Activated CD8-positive, alpha-beta memory T cell treated with anti-CD3 and anti-CD28 coated beads, Interleukin-2, amount 50 U/mL, for 1 hour (primary cell): ENCODE results near the gene EXOC1L.
A peak's percentile ranks its signal among the peaks of the same experiment; 100 is the strongest.
"Not testable (repeated sequence)": the region's sequence is repeated elsewhere in the genome, so short reads cannot be mapped to it uniquely, and the experiment has no call there.

Source experiments
- DNase-seq: peaks from one replicate; pipeline ENCODE4 v3.0.0-alpha.2; 2020; ENCODE audit errors: extremely low read depth

Gene EXOC1L

DNA sequence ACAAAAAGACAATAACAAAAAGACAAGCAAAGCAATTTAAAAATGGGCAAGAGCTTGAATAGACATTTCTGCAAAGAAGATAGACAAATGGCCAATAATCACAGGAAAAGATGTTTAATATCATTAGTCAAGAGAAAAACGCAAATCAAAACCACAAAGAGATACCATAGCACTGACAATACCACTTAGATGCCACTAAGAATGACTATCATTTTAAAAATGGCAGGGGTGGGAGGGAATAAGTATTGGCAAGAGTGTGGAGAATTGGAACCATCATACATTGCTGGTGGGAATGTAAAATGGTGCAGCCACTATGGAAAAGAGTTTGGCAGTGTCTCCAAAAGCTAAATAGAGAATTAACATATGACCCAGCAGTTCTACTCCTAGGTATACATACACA lies 18.8 kb downstream of the EXOC1L start:
- no peak for DNase-seq

DNA sequence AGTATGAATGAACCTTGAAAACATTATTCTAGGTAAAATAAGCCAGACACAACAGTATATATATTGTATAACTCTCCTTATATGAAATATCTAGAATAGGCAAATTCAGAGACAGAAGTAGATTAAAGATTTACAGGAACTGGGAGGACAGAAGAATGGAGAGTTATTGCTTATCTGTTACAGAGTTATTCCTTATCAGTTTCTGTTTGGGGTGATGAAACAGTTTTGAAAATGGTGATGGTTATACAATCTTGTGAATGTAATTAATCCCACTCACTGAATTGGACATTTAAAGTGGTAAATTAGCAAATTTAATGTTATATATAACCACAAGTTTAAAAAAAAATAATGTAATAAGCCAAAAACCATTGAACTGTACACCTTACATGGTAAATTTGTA lies 19.4 kb downstream of the EXOC1L start:
- DNase-seq = no peak

DNA sequence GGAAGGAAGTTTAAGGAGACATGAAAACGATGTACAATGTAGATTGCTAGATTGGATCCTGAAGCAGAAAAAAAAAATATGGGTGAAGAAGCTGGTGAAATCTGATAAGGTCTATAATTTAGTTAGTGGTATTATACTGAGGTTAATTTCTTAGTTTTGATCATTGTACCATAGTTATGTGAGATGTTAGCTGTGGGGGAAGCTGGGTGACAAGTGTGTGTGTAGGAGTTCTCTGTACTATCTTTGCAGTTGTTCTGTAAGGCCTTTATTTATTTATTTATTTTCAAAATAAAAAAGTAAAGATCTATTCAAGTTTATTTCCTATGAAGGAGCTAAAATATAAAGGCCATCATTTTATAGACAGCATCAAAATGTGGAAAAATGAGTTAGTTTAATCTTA lies 21.4 kb downstream of the EXOC1L start:
- DNase-seq = no peak

DNA sequence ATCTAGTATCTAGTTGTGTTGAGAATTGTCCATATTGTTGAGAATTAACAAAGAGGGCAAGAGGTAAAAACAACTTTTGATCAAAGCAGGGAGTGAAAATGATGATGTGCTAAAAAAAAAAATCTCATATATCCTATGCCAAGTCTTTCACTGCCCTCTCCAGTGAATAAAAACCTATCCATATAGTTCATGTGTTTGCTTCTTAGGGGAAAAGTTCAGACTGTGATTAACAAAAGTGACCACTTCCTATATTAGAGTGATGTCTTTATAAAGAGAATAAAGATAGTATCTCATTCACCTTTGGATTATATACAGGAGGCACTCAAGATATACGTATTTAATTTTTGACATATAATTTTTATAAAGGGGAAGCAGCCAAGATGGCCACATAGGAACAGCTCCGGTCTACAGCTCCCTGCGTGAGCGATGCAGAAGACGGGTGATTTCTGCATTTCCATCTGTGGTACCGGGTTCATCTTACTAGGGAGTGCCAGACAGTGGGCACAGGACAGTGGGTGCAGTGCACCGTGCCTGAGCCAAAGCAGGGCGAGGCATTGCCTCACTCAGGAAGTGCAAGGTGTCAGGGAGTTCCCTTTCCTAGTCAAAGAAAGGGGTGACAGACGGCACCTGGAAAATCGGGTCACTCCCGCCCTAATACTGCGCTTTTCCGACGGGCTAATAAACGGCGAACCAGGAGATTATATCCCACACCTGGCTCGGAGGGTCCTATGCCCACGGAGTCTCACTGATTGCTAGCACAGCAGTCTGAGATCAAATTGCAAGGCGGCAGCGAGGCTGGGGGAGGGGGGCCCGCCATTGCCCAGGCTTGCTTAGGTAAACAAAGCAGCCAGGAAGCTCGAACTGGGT lies 22.0 kb downstream of the EXOC1L start:
- not testable (repeated sequence) for DNase-seq

DNA sequence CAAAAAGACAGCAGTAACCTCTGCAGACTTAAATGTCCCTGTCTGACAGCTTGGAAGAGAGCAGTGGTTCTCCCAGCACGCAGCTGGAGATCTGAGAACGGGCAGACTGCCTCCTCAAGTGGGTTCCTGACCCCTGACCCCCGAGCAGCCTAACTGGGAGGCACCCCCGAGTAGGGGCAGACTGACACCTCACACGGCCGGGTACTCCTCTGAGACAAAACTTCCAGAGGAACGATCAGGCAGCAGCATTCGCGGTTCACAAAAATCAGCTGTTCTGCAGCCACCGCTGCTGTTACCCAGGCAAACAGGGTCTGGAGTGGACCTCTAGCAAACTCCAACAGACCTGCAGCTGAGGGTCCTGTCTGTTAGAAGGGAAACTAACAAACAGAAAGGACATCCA lies 22.7 kb downstream of the EXOC1L start:
- not testable (repeated sequence) for DNase-seq

DNA sequence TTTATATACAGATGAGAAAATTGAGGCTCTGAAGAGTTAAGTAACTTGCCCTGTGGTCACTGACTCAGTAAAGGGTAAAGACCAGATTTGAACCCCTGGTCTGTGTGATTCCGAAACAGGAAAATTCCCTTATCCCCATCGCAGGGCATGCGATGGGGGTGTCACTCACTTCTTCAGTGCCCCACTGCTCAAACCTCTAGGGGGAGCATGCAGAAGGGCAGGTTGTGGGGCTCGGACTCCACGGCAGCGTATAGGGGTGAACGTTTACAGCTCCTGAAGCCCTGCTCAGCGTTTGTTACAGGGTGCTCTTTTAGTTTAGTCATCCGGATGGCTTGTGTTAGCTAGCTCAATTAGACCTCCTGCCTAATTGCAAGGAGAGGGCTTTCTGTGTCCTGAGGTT lies 30.1 kb downstream of the EXOC1L start:
- no peak for DNase-seq

DNA sequence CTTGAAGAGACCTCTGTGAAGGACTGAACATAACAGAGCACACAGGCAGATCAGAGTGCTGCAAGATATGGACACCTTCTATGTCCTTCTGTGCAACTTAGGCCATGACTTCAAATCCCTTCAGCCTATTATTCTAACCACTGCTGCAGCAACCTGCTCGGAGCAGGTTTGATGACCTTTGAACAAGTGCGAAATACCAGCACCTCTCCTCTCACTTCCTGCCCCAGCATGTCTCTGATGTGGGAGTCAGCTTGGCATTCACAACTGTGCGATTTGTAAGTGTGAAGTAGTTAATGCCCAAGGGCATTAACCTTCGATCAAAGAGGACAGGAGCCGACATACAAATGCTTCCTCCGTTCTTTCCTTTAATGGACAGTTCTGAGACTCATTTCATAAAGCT lies 32.3 kb downstream of the EXOC1L start:
- no peak for DNase-seq

DNA sequence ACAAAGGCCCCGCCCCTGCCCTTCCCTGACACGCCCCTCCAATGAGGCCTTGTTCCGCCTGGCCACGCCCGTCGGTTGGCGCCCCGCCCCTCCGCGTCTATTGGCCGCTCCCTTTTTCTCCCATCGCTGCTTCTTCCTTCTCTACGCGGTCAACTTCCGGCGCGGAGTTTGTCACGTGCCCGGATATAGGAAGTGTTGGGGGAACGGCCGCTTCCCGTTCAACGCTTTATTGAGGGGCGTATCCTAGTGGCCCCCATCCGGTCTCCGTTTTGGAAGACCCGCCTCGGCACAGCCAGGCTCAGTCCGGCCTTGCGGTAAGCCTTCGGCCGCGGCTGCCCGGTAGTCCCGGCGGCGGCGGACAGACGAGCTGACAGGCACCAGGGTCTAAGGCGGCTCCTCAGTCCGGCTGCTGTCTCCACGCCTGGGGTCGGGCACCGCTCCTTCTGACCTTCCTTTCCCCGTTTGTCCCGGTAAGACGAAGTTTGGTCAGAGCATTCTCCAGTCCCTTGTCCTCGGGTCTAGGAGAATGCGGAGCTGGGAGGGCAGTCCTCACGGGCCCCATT lies 34.0 kb downstream of the EXOC1L start, which contains the start of gene EXOC1:
Gene EXOC1 (plus strand): TSS at position 165 of the 563 bp plus-strand sequence. CDS start 4,676 bp downstream, outside the sequence.
- DNase-seq = peak; percentile 81

DNA sequence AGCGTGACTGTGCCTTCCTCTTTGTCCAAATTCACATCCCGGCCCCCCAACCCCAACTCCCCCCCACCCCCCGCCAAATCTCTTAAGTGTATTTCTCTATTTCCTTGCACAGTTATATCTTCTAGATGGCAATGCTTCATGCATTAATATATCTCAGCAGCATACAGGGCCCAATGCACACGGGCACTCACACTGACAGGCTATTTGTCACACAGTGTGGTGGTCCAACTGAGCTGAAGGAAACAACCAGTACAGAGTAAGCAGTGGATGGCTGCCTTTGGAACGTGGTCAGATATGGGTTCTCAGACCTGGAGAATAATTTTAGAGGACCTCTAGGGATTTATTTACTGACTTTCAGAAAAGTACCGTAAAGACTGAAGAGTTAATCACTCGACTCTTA lies 34.5 kb downstream of the EXOC1L start:
- no peak for DNase-seq

DNA sequence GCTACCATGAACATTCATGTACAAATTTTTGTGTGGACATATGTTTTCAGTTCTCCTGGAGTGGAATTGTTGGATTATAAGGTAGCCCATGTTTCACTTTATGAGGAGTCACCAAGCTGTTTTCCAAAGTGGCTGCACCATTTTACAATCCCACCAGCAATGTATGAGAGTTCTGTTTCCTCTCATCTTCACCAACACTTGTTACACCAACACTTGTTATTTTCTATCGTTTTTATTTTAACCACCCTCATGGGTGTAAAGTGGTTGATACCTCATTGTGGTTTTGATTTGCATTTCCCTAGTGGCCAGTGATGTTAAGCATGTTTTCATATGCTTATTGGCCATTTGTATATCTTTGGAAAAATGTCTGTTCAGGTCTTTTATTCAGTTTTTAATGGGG lies 38.0 kb downstream of the EXOC1L start:
- DNase-seq = no peak

DNA sequence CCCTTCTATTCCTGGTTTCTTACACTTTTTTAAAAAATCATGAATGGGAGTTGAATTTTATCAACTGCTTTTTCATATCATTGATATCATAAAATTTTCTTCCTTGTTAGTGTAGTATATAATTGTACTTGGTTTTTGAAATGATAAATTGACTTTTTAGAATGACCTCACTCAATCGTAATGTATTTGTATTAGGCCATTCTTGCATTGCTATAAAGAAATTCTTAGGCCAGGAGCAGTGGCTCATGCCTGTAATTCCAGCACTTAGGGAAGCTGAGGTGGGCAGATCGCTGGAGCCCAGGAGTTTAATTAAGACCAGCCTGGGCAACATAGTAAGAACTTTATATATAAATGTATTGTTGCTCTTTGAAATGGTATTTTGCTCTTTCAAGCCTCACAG lies 40.1 kb downstream of the EXOC1L start:
- DNase-seq = no peak

DNA sequence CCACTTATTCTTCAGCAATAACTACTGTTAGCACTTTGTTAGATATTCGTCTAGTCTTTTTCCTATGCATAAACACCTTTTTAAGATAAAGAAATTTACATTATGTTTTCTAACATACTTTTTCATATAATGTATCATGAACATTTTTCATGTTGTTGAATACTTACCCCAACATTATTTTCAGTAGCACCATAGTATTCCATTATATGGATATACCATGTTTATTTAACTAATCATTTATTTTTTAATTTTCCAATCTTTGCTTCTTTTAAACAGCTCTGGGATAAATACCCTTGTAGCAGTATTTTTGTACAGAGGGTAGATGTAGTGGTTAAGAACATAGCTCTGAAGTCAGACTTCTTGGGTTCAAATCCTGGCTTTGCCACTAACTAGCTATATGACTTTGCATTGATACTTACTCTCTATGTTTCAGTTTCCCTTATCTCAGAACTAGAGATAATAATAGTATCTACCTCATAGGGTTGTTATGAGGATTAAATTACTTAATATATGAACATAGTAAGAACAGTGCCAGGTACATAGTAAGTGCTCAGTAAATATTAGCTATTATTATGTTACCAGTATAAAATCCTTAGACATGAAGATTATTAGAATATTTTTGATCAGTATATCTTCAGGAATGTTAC lies 45.1 kb downstream of the EXOC1L start:
- no peak for DNase-seq

DNA sequence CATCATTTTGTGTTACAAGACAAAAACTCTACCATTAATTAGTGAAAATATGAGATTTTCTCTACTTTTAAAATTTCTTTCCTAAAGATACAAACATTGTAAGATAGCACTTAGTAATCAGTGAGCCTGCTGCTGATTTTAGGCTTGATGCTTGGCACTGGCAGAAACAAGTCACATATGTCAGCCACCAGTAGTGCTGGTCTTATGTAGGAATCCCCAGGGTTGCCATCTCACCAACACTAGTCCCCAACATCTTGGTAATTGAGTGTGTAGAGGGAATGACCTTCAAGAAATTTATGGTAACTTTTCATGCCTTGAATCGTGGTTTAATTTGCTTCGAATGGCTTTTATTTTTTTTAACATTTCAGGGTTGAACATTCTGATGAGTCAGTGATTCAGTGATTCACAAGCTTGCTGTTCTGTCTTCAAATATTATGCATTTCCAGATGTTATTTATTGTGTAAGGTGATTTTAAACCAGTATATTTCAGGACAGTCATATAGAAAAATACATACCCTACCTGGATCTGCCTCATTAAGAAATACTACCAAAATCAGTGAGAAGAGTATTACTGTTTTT lies 45.7 kb downstream of the EXOC1L start:
- DNase-seq = no peak

DNA sequence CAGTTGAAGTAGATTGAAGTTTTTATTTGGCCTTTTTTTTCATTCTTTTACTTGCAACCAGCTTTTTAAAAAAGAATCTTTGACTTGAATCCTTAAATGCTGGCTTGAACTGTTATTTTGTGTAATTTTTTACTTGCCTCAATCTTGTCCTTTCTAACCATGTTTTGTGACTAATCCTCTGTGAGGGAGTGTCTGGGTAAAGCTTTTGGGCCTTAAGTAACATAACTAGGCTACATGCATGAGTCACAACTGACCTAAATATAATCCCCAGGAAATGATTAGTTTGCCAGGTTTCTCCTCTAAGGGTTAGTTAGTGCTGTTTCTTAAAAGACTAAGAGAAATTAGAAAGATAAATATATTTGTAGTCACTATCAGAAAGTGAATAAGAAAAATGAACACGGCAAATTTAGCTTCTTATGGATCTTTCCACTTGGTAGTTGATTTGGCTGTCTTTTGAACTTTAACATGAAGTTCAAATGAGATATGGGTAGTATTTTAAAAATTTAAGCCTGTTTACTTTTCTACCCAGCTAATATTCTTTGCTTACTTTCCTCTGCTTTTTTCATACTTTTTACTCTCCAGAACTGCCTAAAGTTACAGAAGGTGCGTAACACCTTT lies 46.8 kb downstream of the EXOC1L start:
- no peak for DNase-seq

DNA sequence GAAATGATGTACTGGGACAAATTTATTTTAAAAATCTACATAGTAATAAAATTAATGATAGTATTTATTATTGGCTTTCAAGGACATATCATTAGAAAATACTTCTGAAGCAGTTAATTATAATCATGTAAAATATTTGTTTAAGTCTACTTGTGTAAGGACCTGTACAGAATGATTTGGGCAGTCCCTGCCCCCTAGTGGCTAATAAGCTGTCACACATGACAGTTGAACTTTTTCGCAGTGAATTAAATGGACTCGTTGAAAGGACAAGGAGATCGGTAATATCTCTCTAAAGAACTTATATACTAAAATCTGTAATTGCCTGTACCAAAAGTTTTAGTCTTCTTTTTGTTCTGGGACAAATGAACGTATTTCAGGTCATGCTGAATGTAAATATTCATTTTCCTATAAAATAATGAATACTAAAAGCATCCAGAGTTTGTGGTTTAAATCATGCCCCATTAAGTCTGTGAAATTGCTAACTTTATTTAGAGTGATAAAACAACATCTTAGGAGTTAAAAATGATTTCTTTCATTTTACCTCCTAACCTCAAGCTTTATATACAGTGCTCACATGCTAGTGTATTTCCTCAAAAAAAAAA lies 47.5 kb downstream of the EXOC1L start:
- no peak for DNase-seq

DNA sequence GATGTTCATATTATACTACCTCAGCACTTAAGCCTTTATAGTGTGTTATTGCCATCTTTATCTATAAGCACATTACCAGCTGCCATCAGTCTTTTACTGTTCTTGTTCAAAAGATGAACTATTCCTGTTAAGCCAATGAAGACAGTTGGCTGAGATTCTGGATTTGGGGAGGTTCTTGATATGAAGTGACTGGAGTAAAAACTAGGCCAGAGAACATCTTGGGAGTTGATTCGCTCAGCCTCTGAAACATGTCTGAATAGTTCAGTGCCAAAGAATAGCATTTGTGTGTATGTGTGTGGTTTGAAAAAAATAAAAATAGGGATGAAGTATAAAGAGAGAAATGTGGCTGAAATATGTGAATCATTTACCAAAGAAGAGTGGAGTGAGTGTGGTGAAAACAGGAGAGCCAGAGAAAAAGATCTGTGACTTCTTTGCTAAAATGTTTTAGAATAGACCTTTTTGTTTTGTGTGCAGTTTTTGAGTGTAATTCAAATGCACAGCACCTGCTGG lies 49.0 kb downstream of the EXOC1L start:
- DNase-seq = no peak

DNA sequence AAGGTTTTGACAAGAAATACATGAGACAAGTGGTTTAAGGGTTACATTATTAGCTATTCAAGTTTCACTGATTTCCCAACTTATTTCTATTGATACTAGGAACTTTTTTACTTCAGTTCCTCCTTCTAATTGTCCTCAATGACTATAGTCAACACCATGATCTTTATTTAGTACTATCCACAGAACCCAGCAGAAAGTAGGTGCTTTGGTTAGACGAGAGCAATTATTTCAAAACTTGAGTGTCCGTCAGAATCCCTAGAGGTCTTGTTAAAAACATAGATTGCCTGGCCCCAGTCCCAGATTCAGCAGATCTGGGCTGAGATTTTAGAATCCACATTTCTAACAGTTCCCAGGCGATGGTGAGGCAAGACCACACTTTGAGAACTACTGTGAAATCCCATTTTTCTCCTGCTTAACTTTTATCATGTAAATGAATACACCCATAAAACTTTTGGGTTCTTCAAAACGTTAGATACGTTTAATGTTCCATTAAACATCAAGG lies 51.8 kb downstream of the EXOC1L start:
- DNase-seq = no peak

DNA sequence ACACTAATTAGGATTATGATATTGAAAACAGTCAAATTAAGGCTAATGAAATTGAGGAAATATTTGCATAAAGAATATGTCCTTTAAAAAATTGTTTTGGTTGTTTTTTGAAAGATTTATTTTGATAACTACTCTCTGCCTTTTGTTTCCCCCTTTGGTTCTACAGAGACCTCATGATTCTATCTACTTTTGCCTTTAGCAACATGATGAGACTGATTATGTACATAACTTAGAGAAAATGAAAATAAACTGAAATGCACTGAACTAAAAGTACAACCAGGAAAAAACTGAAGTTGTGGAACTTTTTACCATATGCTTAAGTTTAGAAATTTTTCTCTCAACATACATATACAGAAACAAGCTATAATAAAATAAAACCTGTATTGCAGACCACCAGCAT lies 55.2 kb downstream of the EXOC1L start:
- no peak for DNase-seq

DNA sequence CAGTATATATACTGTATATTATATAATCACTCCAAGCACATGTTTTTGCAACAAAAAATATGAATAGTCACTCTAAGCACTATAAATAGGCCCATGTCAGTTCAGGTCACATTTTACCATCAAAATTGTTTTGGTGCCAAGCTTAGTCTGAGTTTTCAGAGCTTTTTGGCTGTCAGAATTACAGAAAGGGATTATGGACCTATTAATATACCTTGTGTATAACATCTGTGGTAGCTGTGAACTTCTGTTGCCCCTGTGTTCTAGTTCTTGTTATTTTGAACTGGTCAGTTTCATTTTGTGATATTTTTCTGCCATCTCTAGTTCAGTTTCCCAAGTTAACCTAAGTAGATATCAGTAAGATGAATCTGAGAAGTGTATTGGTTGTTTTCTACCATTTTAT lies 56.8 kb downstream of the EXOC1L start:
- no peak for DNase-seq

DNA sequence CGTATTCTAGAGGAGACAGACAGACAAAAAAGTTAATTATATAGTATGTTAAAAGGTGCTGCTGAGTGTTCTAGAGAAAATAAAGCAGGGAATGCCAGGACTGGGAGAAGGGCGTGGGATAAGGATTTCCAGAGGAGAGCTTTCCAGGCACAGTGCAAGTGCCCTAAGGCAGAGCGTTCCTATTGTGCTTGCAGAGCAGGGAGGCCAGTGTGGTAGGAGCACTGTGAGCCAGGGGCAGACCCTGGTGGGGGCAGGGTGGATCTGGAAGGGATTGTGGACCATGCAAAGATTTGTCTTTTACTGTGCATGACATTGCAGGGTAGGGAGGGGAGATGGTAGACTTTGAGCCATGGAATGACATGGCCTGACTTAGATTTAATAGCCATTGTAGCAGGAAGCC lies 59.6 kb downstream of the EXOC1L start:
- DNase-seq = no peak

DNA sequence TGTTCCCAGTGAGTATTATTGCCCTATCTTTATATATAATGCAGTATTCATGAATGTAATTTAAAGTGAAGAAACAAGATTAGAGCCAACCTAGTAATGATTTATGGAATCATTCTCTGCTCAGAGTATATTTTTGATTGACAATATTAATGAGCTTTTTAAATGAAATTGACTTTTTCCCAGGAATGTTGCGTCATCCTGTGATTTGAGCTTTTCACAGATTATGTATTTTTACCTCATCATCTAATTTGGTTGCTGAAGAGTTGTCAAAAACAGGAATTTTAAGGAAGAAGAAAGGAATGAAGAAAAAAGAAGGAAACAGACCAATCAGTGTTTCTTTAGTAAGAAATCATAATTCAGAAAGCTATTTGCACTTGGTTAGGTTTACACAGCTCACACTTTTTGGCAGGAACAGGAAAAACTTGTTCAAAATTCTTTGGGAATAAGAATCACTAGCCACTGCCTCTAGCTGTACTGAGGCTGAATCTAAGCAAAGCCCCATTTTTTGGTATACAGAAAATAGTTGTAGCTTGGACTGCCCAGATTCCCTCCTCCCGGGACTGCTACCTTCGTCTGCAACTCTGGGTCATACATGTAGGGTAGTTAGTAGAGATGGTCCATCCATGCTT lies 61.2 kb downstream of the EXOC1L start:
- DNase-seq = no peak
